ENCODE measurements around the gene UPK2. TPM values are rescaled to one million over a fixed set of nuclear protein-coding genes. Genes with fewer than 3 reads are reported as not detected.

Gene UPK2
- total and polyA plus RNA-seq, 2 experiments from 2014 or later, result 0.89 to 1.4 TPM

DNA sequence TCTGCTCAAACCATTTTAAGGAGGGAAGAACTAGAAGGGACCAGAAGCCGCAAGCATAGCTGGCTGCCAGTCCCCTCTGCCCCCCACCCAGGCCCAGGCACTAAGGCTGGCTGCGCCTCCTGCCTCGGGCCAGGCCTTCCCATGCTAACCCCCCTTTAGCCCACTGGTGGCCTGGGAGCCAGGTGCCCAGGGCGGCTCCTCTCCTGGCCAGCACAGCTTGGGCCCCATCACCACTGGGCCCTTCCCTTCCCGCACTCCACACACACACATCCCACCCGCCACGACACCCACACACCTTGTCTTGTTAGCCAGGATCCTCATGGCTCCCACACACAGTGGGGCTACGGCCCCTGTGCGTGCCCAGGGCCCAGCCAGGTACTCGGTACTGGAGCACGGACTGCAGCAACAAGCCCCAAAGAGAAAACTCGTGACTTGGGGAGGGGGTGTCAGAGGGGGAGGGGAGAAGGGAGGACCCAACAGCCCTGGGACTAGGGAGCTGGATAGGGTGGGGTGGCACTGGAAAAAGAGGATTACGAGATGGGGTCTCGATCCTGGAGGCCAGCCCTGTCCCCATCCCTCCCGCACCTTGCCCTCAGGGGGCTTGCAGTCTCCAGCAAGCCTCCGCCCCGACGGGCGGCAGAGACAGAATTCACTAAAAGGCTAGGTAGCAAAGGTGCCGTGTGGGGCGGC is 46.3 kb upstream of the UPK2 start:
- TF ChIP-seq, protein P1, sequence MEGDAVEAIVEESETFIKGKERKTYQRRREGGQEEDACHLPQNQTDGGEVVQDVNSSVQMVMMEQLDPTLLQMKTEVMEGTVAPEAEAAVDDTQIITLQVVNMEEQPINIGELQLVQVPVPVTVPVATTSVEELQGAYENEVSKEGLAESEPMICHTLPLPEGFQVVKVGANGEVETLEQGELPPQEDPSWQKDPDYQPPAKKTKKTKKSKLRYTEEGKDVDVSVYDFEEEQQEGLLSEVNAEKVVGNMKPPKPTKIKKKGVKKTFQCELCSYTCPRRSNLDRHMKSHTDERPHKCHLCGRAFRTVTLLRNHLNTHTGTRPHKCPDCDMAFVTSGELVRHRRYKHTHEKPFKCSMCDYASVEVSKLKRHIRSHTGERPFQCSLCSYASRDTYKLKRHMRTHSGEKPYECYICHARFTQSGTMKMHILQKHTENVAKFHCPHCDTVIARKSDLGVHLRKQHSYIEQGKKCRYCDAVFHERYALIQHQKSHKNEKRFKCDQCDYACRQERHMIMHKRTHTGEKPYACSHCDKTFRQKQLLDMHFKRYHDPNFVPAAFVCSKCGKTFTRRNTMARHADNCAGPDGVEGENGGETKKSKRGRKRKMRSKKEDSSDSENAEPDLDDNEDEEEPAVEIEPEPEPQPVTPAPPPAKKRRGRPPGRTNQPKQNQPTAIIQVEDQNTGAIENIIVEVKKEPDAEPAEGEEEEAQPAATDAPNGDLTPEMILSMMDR (IDR thresholded peaks at IDR 0.05; ENCODE audit: low read depth, low read length), result no peak
- no peaks in the 10 kb centered on the region for H3K9me3 ChIP-seq (ENCODE audit: low read depth)
- H3K4me1 ChIP-seq (ENCODE audit: low read depth), result peaks cover 67% of the 10 kb centered on the region
- peaks cover under 1% of the 10 kb centered on the region for H3K36me3 ChIP-seq
- DNase-seq (ENCODE audit: low read depth in 1 of 2, low spot score in 1 of 2), result no peak
- H3K27me3 ChIP-seq, result no peaks in the 10 kb centered on the region
- H3K4me3 ChIP-seq, result peak overlapping the region; percentile 18
- H3K27ac ChIP-seq, result peak overlapping the region; percentile 98

DNA sequence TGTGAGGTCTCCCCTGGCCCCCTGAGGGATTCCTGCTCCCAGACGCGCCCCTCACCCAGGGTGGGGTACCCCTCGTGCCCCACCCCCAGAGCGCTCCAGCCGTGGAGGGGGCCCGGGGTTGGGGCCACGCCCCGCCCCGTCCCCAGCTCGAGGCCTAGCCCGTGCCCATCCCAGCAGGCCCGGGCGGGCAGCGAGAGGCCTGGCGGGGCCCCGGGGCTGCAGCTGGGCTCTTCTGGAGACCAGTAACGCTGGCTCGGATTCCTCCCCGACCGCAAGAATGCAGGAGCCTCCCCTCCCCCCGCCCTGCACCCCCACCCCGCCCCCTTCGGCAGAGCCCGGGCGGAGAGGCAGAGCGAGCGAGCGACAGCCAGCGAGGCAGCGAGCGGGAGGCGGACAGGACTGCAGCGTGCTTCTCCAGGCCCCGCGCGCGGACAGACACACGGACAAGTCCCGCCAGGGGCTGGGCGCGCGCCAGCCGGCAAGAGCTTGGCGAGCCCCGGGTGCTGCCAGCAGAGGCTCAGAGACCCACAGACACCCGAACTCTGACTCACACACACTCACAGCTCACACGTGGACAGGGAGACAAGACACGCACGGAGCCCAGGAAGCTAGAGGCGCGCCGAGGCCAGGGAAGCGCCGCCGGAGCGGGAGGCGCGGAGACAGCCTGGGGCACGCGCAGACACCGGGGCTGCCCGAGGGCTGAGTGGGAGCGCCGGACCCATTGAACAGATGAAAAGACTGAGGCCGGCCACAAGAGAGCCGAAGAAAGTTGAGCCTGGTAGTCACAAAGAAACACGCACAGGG is 45.6 kb upstream of the UPK2 start:
- peak; percentile 88 to 95 for DNase-seq (ENCODE audit: low read depth in 1 of 2, low spot score in 1 of 2)
- H3K4me1 ChIP-seq (ENCODE audit: low read depth), result peaks cover 75% of the 10 kb centered on the region
- TF ChIP-seq, protein P1 (IDR thresholded peaks at IDR 0.05; ENCODE audit: low read depth, low read length), result no peak
- H3K27ac ChIP-seq, result peak overlapping the region; percentile 98
- no peaks in the 10 kb centered on the region for H3K27me3 ChIP-seq
- no peaks in the 10 kb centered on the region for H3K9me3 ChIP-seq (ENCODE audit: low read depth)
- H3K4me3 ChIP-seq, result peak overlapping the region; percentile 18
- H3K36me3 ChIP-seq, result no peaks in the 10 kb centered on the region

DNA sequence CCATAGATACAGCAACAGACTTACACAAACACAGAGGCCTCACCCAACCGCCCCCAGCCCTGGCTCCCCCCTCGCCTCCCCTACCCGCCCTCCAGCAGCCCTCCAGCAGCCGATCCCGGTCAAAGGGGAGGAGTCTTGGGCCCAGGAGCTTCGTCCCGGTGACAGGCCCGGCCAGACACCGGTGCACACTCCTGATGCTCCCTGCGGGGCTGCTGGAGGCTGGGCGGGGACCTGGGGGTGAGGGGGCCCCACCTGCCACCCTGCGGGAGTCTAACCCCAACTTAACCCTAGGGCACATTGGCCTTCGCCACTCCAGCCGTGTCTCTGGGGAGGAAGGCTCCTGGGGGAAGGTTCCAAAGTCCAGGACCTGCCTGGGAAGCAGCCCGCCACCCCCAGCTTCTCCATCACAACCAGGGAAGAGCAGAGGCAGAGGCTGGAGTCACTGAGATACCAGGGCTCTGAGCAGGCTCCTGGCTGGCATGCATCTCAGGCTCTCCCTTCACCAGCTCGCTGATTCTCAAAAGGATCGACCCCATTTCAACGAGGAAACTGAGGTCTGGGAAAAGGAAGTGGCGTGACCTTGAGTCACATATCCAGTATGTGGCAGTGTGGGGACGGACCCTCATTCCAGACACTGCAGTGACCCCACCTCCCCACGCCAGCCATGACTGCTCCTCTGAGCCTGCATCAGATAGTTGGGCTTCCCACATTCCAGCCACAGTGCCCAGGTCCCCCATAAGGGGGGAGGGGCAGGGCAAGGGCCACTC is 44.8 kb upstream of the UPK2 start:
- Histone ChIP-seq H3K4me1 (ENCODE audit: low read depth) (peaks cover 83% of the 10 kb centered on the region), H3K27ac (peak overlapping the region; percentile 98), H3K4me3 (no peak overlapping the region), H3K9me3 (ENCODE audit: low read depth) (no peaks in the 10 kb centered on the region), H3K27me3 (no peaks in the 10 kb centered on the region), H3K36me3 (no peaks in the 10 kb centered on the region)
- DNase-seq (ENCODE audit: low read depth in 1 of 2, low spot score in 1 of 2), result peak in 1 of 2 donors; percentile 38
- TF ChIP-seq, protein P1 (IDR thresholded peaks at IDR 0.05; ENCODE audit: low read depth, low read length), result no peak

DNA sequence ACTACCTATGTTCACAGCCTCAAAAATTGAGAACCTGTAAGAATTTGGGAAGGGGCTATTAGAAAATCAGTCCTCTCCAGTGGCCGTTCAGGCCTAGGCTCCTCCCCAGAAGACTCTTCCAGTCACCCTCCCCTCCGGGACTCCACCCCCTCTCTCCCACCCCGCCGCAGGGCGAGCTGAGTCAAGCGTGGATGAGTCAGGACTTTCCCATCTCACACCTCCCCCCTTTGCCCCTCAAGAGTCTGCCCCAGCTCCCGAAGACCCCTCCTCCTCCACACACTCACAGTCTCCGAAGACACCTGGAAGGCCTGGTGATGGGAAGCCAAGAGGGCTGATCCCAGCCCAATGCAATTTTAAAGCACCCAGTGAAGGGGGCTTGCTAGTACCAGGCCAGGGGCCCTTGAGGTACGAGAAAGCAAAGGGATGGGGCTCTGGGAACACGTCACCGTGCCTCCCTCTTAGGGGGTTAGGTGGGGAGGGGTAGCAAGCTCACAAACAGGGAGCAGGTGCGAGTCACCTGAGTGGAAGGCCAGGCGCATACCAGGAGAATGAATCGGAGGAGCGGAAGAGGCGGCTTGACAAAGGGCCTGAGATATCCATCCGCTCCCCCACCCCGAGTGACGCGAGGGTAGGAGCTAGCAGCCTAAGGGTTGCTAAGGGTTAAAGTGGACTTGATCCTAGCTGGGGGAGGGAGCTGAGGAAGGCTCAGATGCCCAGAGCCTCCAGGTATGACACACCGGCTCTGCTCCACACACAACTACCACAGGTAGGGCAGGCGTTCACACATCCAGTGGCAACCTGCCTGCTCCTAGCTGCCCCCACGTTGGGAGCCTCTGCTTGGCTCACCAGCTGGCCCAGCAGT is 44.0 kb upstream of the UPK2 start:
- Histone ChIP-seq H3K27me3 (no peaks in the 10 kb centered on the region), H3K9me3 (ENCODE audit: low read depth) (no peaks in the 10 kb centered on the region), H3K4me1 (ENCODE audit: low read depth) (peaks cover 90% of the 10 kb centered on the region), H3K27ac (peak overlapping the region; percentile 98), H3K36me3 (no peaks in the 10 kb centered on the region), H3K4me3 (no peak overlapping the region)
- DNase-seq (ENCODE audit: low read depth in 1 of 2, low spot score in 1 of 2), result peak; percentile 60 to 89
- TF ChIP-seq, protein P1 (IDR thresholded peaks at IDR 0.05; ENCODE audit: low read depth, low read length), result no peak

Measured in cardiac muscle cell (in vitro differentiated cells and primary cell).